Kidney tubule cell (primary cell): Measurements from ENCODE around the gene NRXN3.

Experiments
- DNase-seq: peaks from one replicate; pipeline ENCODE4 v3.0.0-alpha.2; 2018; ENCODE audit warnings: low spot score

Gene NRXN3

GRCh38 chr14:78242086-78242485 lies 71.9 kb downstream of the NRXN3 start:
- DNase-seq, result no peak

- DNase-seq, result no peak
Measured at GRCh38 chr14:78243187-78243586, 73.0 kb downstream of the NRXN3 start.

- DNase-seq, result no peak
Measured at GRCh38 chr14:78245238-78245637, 75.1 kb downstream of the NRXN3 start.

GRCh38 chr14:78248501-78249090 lies 78.4 kb downstream of the NRXN3 start:
- DNase-seq, result no peak

- no peak for DNase-seq
Measured at GRCh38 chr14:78251308-78251707, 81.1 kb downstream of the NRXN3 start.

- peak; percentile 91 for DNase-seq
Measured at GRCh38 chr14:78253986-78254385, 83.8 kb downstream of the NRXN3 start.

- peak; percentile 93 for DNase-seq
Measured at GRCh38 chr14:78254911-78255461, 84.8 kb downstream of the NRXN3 start.

GRCh38 chr14:78259831-78260230 lies 89.7 kb downstream of the NRXN3 start:
- no peak for DNase-seq

- DNase-seq, result peak; percentile 11
Measured at GRCh38 chr14:78278464-78279250, 108.5 kb downstream of the NRXN3 start.

GRCh38 chr14:78282437-78282836 lies 112.3 kb downstream of the NRXN3 start:
- no peak for DNase-seq

GRCh38 chr14:78286210-78286609 lies 116.0 kb downstream of the NRXN3 start:
- no peak for DNase-seq

GRCh38 chr14:78292003-78292402 lies 121.8 kb downstream of the NRXN3 start:
- DNase-seq, result no peak

GRCh38 chr14:78297858-78298257 lies 127.7 kb downstream of the NRXN3 start:
- DNase-seq, result no peak

GRCh38 chr14:78298298-78298697 lies 128.1 kb downstream of the NRXN3 start:
- DNase-seq, result no peak

- no peak for DNase-seq
Measured at GRCh38 chr14:78302841-78303240, 132.7 kb downstream of the NRXN3 start.

GRCh38 chr14:78307671-78308070 lies 137.5 kb downstream of the NRXN3 start:
- DNase-seq, result no peak

- DNase-seq, result no peak
Measured at GRCh38 chr14:78308079-78308478, 137.9 kb downstream of the NRXN3 start.

- no peak for DNase-seq
Measured at GRCh38 chr14:78310272-78310671, 140.1 kb downstream of the NRXN3 start.

GRCh38 chr14:78313499-78313898 lies 143.3 kb downstream of the NRXN3 start:
- DNase-seq, result no peak

GRCh38 chr14:78314484-78314883 lies 144.3 kb downstream of the NRXN3 start:
- DNase-seq, result no peak

GRCh38 chr14:78316052-78316451 lies 145.9 kb downstream of the NRXN3 start:
- DNase-seq, result no peak

- no peak for DNase-seq
Measured at GRCh38 chr14:78316786-78317185, 146.6 kb downstream of the NRXN3 start.

- DNase-seq, result no peak
Measured at GRCh38 chr14:78319406-78319805, 149.2 kb downstream of the NRXN3 start.
